ENCODE measurements around the gene TFPI2.

TFPI2 gene

GRCh38 chr7:93897680-93898079, 7.1 kb upstream of the TFPI2 start:
- H3K4me3 ChIP-seq (replicated peaks in 1 of 2; ENCODE audit: low read depth in 2 of 2, low read length in 2 of 2): no peak overlapping the region
- no peak for TF ChIP-seq CTCF (IDR thresholded peaks at IDR 0.05; ENCODE audit: low read depth, low read length)
- no peak for DNase-seq (ENCODE audit: low read depth in 2 of 2)

- DNase-seq (ENCODE audit: low read depth in 2 of 2): no peak
- no peak for TF ChIP-seq CTCF (IDR thresholded peaks at IDR 0.05; ENCODE audit: low read depth, low read length)
- H3K4me3 ChIP-seq (replicated peaks in 1 of 2; ENCODE audit: low read depth in 2 of 2, low read length in 2 of 2): no peak overlapping the region
Measured at GRCh38 chr7:93895859-93896600, 5.5 kb upstream of the TFPI2 start.

GRCh38 chr7:93894966-93895640, 4.5 kb upstream of the TFPI2 start:
- H3K4me3 ChIP-seq (replicated peaks in 1 of 2; ENCODE audit: low read depth in 2 of 2, low read length in 2 of 2): no peak overlapping the region
- peak in 1 of 2 donors; percentile 79 for DNase-seq (ENCODE audit: low read depth in 2 of 2)
- TF ChIP-seq CTCF (IDR thresholded peaks at IDR 0.05; ENCODE audit: low read depth, low read length): no peak

- DNase-seq (ENCODE audit: low read depth in 2 of 2): no peak
- no peak for TF ChIP-seq CTCF (IDR thresholded peaks at IDR 0.05; ENCODE audit: low read depth, low read length)
- H3K4me3 ChIP-seq (replicated peaks in 1 of 2; ENCODE audit: low read depth in 2 of 2, low read length in 2 of 2): no peak overlapping the region
Measured at GRCh38 chr7:93894426-93894825, 3.9 kb upstream of the TFPI2 start.

GRCh38 chr7:93890041-93890463, 501 bp downstream of the TFPI2 start:
- peak; percentile 14 for TF ChIP-seq CTCF (IDR thresholded peaks at IDR 0.05; ENCODE audit: low read depth, low read length)
- peak overlapping the region; percentile 73 to 78 for H3K4me3 ChIP-seq (replicated peaks in 1 of 2; ENCODE audit: low read depth in 2 of 2, low read length in 2 of 2)
- DNase-seq (ENCODE audit: low read depth in 2 of 2): peak; percentile 72 to 78

GRCh38 chr7:93889261-93889660, 1.3 kb downstream of the TFPI2 start:
- peak overlapping the region; percentile 73 to 78 for H3K4me3 ChIP-seq (replicated peaks in 1 of 2; ENCODE audit: low read depth in 2 of 2, low read length in 2 of 2)
- peak; percentile 70 to 90 for DNase-seq (ENCODE audit: low read depth in 2 of 2)

More at GRCh38 chr7:93889261-93889660, 1.3 kb downstream of the TFPI2 start:
- TF ChIP-seq CTCF (IDR thresholded peaks at IDR 0.05; ENCODE audit: low read depth, low read length): no peak
